HepG2 (cell line): ENCODE data around the gene GNG4. TPM values are rescaled to one million over a fixed set of nuclear protein-coding genes. Genes with fewer than 3 reads are reported as not detected.
"Not testable (repeated sequence)": the region's sequence is repeated elsewhere in the genome, so short reads cannot be mapped to it uniquely, and the experiment has no call there.

Experiments
- BORCS8-MEF2B ChIP-seq: sonication (generic); formaldehyde crosslinking; IDR thresholded peaks from 2 replicates; pipeline ENCODE4 v1.8.0; 2022; ENCODE audit warnings: mild to moderate bottlenecking, missing genetic modification reagents
- CREM ChIP-seq, 2 experiments: sonication (generic) in 1 of 2; formaldehyde crosslinking in 1 of 2; IDR thresholded peaks; 2 replicates each; pipeline versions ENCODE4 v1.4.0 to v1.6.1; 2016 to 2020; ENCODE audit warnings: antibody characterized with exemption in 1 of 2, mild to moderate bottlenecking in 1 of 2, missing genetic modification reagents in 1 of 2
- FOXK2 ChIP-seq: fragments of 450-650 bp; IDR thresholded peaks from 2 replicates; pipeline ENCODE4 v1.6.1; 2016
- MED1 ChIP-seq: sonication (generic); formaldehyde crosslinking; IDR thresholded peaks from 2 replicates; pipeline ENCODE4 v1.4.0; 2020; ENCODE audit warnings: missing genetic modification reagents
- MIER2 ChIP-seq: IDR thresholded peaks from 2 replicates; pipeline ENCODE4 v1.6.1; 2016; ENCODE audit warnings: missing biosample characterization, missing genetic modification reagents
- NCOA2 ChIP-seq: sonication (generic); formaldehyde crosslinking; IDR thresholded peaks from 2 replicates; pipeline ENCODE4 v1.8.0; 2022; ENCODE audit warnings: inconsistent platforms
- ZFP36L1 ChIP-seq: sonication (generic); formaldehyde crosslinking; IDR thresholded peaks from 2 replicates; pipeline ENCODE4 v1.8.0; 2022; ENCODE audit warnings: mild to moderate bottlenecking, missing genetic modification reagents, moderate library complexity
- ZHX1 ChIP-seq: sonication (generic); formaldehyde crosslinking; IDR thresholded peaks from 2 replicates; pipeline ENCODE4 v1.8.1; 2022; ENCODE audit warnings: low read depth, mild to moderate bottlenecking, missing genetic modification reagents
- ZNF772 ChIP-seq: sonication (generic); formaldehyde crosslinking; IDR thresholded peaks from 2 replicates; pipeline ENCODE4 v1.5.0; 2020; ENCODE audit warnings: mild to moderate bottlenecking, missing genetic modification reagents
- ZNF784 ChIP-seq: sonication (generic); formaldehyde crosslinking; IDR thresholded peaks from 2 replicates; pipeline ENCODE4 v1.5.1; 2020; ENCODE audit warnings: missing genetic modification reagents, mild to moderate bottlenecking, borderline replicate concordance
- polyA plus RNA-seq, 8 experiments: library from polyadenylated mRNA; depleted of rRNA in 3 of 8; stranded (reverse) in 7 of 8; unstranded in 1 of 8; fragments of >200 nt; fragmentation: Illumina TruSeq in 4 of 8; extraction: Trizol in 4 of 8; gene quantifications; 2 replicates each; pipeline versions ENCODE4 v1.2.1 to v1.2.3, GENCODE V29; 2011 to 2016; ENCODE audit warnings: low read depth in 4 of 8, missing spikeins in 1 of 8, mixed read lengths in 1 of 8; ENCODE audit not compliant: insufficient read depth in 1 of 8
- total RNA-seq, 5 experiments: library from RNA; depleted of rRNA; stranded (reverse); fragments of >200 nt; fragmentation: Illumina TruSeq; extraction: Trizol; gene quantifications; 2 replicates each; pipeline ENCODE4 v1.2.3, GENCODE V29; 2016; ENCODE audit warnings: low read depth in 1 of 5
- TF ChIP-seq, protein P1 (sequence below): sonication (generic); formaldehyde crosslinking; IDR thresholded peaks from 2 replicates; pipeline ENCODE4 v1.4.0; 2020; ENCODE audit warnings: mild to moderate bottlenecking, missing genetic modification reagents
- TF ChIP-seq, protein P2 (sequence below): sonication (generic); formaldehyde crosslinking; IDR thresholded peaks from 2 replicates; pipeline ENCODE4 v1.5.1; 2020; ENCODE audit warnings: mild to moderate bottlenecking, missing genetic modification reagents, borderline replicate concordance
- TF ChIP-seq, protein P3 (sequence below): sonication (generic); formaldehyde crosslinking; IDR thresholded peaks from 2 replicates; pipeline ENCODE4 v1.4.0; 2020; ENCODE audit warnings: missing genetic modification reagents, borderline replicate concordance

GNG4 gene
- total and polyA plus RNA-seq, 2 of the 13 experiments (the other 11 are each of a cell fraction or from before 2014, with no cell fraction given): 27.1 to 69.5 TPM

- TF ChIP-seq ZHX1 (peak; percentile 60; the same call in 1 of the 2 replicates), MIER2 (CRISPR knock-in tag) (peak; percentile 82), ZNF784 (CRISPR knock-in tag) (0 out of 2 replicates have a peak, but pooled peaks have one; percentile 37), ZFP36L1 (CRISPR knock-in tag) (0 out of 2 replicates have a peak, but pooled peaks have one; percentile 70), BORCS8-MEF2B (CRISPR knock-in tag) (peak; percentile 55; the same call in 1 of the 2 replicates), MED1 (peak; percentile 88), ZNF772 (CRISPR knock-in tag) (peak; percentile 22; the same call in 1 of the 2 replicates), FOXK2 (peak; percentile 86), NCOA2 (CRISPR knock-in tag) (peak; percentile 61; the same call in 1 of the 2 replicates), CREM (IDR thresholded peaks at IDR 0.05) (peak; percentile 55)
- TF ChIP-seq, protein P1, sequence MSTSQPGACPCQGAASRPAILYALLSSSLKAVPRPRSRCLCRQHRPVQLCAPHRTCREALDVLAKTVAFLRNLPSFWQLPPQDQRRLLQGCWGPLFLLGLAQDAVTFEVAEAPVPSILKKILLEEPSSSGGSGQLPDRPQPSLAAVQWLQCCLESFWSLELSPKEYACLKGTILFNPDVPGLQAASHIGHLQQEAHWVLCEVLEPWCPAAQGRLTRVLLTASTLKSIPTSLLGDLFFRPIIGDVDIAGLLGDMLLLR (CRISPR knock-in tag): 0 out of 2 replicates have a peak, but pooled peaks have one; percentile 41
- TF ChIP-seq, protein P2, sequence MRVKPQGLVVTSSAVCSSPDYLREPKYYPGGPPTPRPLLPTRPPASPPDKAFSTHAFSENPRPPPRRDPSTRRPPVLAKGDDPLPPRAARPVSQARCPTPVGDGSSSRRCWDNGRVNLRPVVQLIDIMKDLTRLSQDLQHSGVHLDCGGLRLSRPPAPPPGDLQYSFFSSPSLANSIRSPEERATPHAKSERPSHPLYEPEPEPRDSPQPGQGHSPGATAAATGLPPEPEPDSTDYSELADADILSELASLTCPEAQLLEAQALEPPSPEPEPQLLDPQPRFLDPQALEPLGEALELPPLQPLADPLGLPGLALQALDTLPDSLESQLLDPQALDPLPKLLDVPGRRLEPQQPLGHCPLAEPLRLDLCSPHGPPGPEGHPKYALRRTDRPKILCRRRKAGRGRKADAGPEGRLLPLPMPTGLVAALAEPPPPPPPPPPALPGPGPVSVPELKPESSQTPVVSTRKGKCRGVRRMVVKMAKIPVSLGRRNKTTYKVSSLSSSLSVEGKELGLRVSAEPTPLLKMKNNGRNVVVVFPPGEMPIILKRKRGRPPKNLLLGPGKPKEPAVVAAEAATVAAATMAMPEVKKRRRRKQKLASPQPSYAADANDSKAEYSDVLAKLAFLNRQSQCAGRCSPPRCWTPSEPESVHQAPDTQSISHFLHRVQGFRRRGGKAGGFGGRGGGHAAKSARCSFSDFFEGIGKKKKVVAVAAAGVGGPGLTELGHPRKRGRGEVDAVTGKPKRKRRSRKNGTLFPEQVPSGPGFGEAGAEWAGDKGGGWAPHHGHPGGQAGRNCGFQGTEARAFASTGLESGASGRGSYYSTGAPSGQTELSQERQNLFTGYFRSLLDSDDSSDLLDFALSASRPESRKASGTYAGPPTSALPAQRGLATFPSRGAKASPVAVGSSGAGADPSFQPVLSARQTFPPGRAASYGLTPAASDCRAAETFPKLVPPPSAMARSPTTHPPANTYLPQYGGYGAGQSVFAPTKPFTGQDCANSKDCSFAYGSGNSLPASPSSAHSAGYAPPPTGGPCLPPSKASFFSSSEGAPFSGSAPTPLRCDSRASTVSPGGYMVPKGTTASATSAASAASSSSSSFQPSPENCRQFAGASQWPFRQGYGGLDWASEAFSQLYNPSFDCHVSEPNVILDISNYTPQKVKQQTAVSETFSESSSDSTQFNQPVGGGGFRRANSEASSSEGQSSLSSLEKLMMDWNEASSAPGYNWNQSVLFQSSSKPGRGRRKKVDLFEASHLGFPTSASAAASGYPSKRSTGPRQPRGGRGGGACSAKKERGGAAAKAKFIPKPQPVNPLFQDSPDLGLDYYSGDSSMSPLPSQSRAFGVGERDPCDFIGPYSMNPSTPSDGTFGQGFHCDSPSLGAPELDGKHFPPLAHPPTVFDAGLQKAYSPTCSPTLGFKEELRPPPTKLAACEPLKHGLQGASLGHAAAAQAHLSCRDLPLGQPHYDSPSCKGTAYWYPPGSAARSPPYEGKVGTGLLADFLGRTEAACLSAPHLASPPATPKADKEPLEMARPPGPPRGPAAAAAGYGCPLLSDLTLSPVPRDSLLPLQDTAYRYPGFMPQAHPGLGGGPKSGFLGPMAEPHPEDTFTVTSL (CRISPR knock-in tag): peak; percentile 83; the same call in 1 of the 2 replicates
- TF ChIP-seq, protein P3, sequence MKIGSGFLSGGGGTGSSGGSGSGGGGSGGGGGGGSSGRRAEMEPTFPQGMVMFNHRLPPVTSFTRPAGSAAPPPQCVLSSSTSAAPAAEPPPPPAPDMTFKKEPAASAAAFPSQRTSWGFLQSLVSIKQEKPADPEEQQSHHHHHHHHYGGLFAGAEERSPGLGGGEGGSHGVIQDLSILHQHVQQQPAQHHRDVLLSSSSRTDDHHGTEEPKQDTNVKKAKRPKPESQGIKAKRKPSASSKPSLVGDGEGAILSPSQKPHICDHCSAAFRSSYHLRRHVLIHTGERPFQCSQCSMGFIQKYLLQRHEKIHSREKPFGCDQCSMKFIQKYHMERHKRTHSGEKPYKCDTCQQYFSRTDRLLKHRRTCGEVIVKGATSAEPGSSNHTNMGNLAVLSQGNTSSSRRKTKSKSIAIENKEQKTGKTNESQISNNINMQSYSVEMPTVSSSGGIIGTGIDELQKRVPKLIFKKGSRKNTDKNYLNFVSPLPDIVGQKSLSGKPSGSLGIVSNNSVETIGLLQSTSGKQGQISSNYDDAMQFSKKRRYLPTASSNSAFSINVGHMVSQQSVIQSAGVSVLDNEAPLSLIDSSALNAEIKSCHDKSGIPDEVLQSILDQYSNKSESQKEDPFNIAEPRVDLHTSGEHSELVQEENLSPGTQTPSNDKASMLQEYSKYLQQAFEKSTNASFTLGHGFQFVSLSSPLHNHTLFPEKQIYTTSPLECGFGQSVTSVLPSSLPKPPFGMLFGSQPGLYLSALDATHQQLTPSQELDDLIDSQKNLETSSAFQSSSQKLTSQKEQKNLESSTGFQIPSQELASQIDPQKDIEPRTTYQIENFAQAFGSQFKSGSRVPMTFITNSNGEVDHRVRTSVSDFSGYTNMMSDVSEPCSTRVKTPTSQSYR (CRISPR knock-in tag): peak; percentile 42; the same call in 1 of the 2 replicates
- TF ChIP-seq CREM (CRISPR knock-in tag; IDR thresholded peaks at IDR 0.05): not testable (repeated sequence)
Measured at GRCh38 chr1:235647537-235647936, 2.0 kb downstream of the GNG4 start (continued).
